HFFc6 (cell line): ENCODE results near the gene POMGNT2. TPM values are rescaled to one million over a fixed set of nuclear protein-coding genes. Genes with fewer than 3 reads are reported as not detected.

Source experiments
- DNase-seq: peaks from one replicate; pipeline ENCODE4 v3.0.0-alpha.2; 2018
- H3K27ac Mint-ChIP-seq: 2 replicates; pipeline ENCODE4 v1.8.0; 2020; ENCODE audit warnings: mild to moderate bottlenecking, mixed read lengths
- H3K27me3 Mint-ChIP-seq: 2 replicates; pipeline ENCODE4 v1.8.0; 2021; ENCODE audit warnings: mild to moderate bottlenecking, moderate library complexity, mixed read lengths; ENCODE audit not compliant: insufficient read depth
- H3K36me3 Mint-ChIP-seq: 2 replicates; pipeline ENCODE4 v1.8.0; 2021; ENCODE audit warnings: low read depth, mixed read lengths
- H3K4me1 Mint-ChIP-seq: 2 replicates; pipeline ENCODE4 v1.8.0; 2020; ENCODE audit warnings: low read depth, mixed read lengths
- H3K4me3 Mint-ChIP-seq: 2 replicates; pipeline ENCODE4 v1.8.0; 2020; ENCODE audit warnings: mild to moderate bottlenecking, moderate library complexity, mixed read lengths
- H3K9me3 Mint-ChIP-seq: 2 replicates; pipeline ENCODE4 v1.8.0; 2020; ENCODE audit warnings: mild to moderate bottlenecking, mixed read lengths
- CTCF ChIP-seq: fragments of 200-600 bp; sonication (generic); IDR thresholded peaks from 2 replicates; pipeline ENCODE4 v1.5.0; 2021; ENCODE audit warnings: antibody characterized with exemption, mild to moderate bottlenecking
- total RNA-seq, 6 experiments: library from RNA; stranded (reverse); fragmentation: NEBNext Ultra II Directional; extraction: Animal tissue kit (Norgen Biotek cat#: 25700); gene quantifications; 2 replicates in 1 of 6; 3 replicates in 5 of 6; pipeline ENCODE4 v1.2.3, GENCODE V29; 2021

Gene POMGNT2
- total RNA-seq, 6 experiments from 2014 or later: 6.7 to 10.4 (median 8.2) TPM

- Mint-ChIP-seq H3K4me1 (peaks cover 11% of the 10 kb centered on the region), H3K9me3 (no peaks in the 10 kb centered on the region), H3K36me3 (no peaks in the 10 kb centered on the region)
Observed at GRCh38 chr3:43087249-43087776, 18.6 kb downstream of the POMGNT2 start.

GRCh38 chr3:43086460-43087165, 19.3 kb downstream of the POMGNT2 start:
- no peak overlapping the region for H3K27ac Mint-ChIP-seq
- peaks cover 11% of the 10 kb centered on the region for H3K4me1 Mint-ChIP-seq
- H3K4me3 Mint-ChIP-seq: no peak overlapping the region
- H3K9me3 Mint-ChIP-seq: no peaks in the 10 kb centered on the region
- TF ChIP-seq CTCF: no peak
- peak; percentile 14 for DNase-seq
- no peaks in the 10 kb centered on the region for H3K36me3 Mint-ChIP-seq
- peaks cover 5% of the 10 kb centered on the region; the same call in 1 of the 2 replicates for H3K27me3 Mint-ChIP-seq

More at GRCh38 chr3:43087249-43087776, 18.6 kb downstream of the POMGNT2 start:
- peaks cover 5% of the 10 kb centered on the region; the same call in 1 of the 2 replicates for H3K27me3 Mint-ChIP-seq
- H3K4me3 Mint-ChIP-seq: no peak overlapping the region
- no peak for DNase-seq
- TF ChIP-seq CTCF: no peak
- no peak overlapping the region for H3K27ac Mint-ChIP-seq

DNA sequence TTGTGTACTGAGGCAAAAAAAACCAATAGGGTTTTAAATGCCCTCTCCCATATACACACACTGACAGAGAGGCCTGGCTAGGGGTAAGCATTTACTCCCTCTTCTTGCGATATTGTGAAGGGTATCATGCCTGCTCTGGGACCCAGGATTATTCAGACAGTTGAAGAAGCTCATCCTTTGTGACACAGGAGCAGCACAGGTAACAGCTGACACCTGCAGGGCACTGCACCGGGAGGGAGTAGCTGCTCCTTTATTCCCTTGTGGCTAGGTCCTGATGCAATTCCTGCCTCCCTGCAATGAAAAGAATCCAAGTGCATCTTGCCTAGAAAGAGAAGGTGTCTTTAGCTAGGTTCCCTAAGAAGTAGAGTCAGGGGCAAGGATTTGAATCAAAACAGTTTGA, 23.4 kb downstream of the POMGNT2 start:
- TF ChIP-seq CTCF: no peak
- Mint-ChIP-seq H3K27me3 (peaks cover 1% of the 10 kb centered on the region; the same call in 1 of the 2 replicates), H3K4me3 (no peak overlapping the region), H3K4me1 (peaks cover 11% of the 10 kb centered on the region), H3K27ac (no peak overlapping the region), H3K36me3 (peaks cover 8% of the 10 kb centered on the region), H3K9me3 (no peaks in the 10 kb centered on the region)
- DNase-seq: no peak

- H3K4me3 Mint-ChIP-seq: no peak overlapping the region
- no peaks in the 10 kb centered on the region for H3K9me3 Mint-ChIP-seq
- no peak for TF ChIP-seq CTCF
- no peak for DNase-seq
- H3K4me1 Mint-ChIP-seq: peaks cover 7% of the 10 kb centered on the region
- peaks cover 1% of the 10 kb centered on the region; the same call in 1 of the 2 replicates for H3K27me3 Mint-ChIP-seq
- no peak overlapping the region for H3K27ac Mint-ChIP-seq
- H3K36me3 Mint-ChIP-seq: peaks cover 8% of the 10 kb centered on the region
Observed at GRCh38 chr3:43081796-43082195, 24.1 kb downstream of the POMGNT2 start.

- no peak for DNase-seq
- TF ChIP-seq CTCF: no peak
- H3K4me1 Mint-ChIP-seq: no peaks in the 10 kb centered on the region
- H3K27me3 Mint-ChIP-seq: peaks cover 1% of the 10 kb centered on the region; the same call in 1 of the 2 replicates
- no peak overlapping the region for H3K4me3 Mint-ChIP-seq
- H3K27ac Mint-ChIP-seq: no peak overlapping the region
- no peaks in the 10 kb centered on the region for H3K9me3 Mint-ChIP-seq
- H3K36me3 Mint-ChIP-seq: peaks cover 8% of the 10 kb centered on the region
Observed at GRCh38 chr3:43080726-43081568, 24.9 kb downstream of the POMGNT2 start.
